ENCODE data around the gene TXNL1.

The TXNL1 gene

GRCh38 chr18:56568986-56569385, 69.4 kb downstream of the TXNL1 start:
- DNase-seq (ENCODE audit: low read depth), result no peak

- DNase-seq (ENCODE audit: low read depth), result no peak
Measured at GRCh38 chr18:56565551-56566345, 72.6 kb downstream of the TXNL1 start.

DNA sequence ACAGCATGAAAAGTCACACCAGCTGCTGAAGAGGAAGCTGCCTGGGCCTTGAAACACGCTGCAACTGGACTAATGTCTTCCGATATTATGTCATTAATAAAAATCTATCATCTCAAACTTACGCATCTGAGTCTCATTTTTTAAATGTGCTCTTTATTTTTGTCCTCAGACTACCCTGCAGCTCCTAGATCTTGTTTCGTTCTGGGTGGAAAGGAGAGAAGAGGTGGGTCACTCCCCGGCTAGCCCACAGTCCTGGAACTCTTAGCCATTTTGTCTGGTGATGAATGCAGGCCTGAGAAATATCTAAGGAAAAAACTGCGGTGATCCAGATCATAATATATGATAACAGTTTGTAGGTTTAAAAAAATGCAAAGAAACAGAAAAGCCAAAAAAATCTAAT, 73.3 kb downstream of the TXNL1 start:
- no peak for DNase-seq (ENCODE audit: low read depth)

DNA sequence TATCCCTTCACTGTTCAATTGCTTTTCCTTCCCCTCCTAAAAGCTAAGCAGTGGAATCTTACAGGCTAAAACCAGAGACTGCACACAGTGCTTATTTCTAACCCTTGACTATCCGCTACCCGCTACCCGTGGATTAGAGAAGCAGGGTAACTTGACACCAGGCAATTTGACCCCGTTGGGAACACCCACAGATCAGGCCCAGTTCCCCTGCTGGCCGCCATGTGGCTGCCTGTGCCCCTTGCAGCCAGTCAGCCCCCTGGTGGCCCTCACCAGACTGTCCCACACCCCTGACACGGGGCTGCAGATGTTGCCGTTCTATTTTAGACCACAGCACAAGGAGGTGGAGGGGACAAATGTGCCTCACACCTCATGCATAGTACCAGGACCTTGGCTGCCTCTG, 74.8 kb downstream of the TXNL1 start:
- DNase-seq (ENCODE audit: low read depth), result no peak

DNA sequence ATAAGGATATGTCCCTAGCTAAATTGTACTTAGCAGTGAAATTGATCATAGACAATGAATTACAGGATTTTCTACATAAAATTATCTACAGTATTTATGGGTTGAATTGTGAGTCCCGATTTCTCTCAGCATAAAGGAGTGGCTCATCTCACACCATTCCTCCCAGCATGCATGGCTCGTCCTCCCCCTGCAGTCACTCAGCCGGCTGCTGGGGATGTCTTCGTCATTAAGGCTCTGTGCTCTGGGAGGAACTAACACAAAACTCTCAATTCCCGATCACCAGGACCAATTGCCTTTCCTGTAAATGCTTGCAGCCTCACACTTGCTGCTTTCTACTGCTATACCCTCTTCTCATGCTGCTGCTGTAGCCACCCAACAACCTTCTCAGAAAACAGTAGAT, 75.9 kb downstream of the TXNL1 start:
- no peak for DNase-seq (ENCODE audit: low read depth)

- no peak for DNase-seq (ENCODE audit: low read depth)
Measured at GRCh38 chr18:56560992-56561391, 77.4 kb downstream of the TXNL1 start.

GRCh38 chr18:56559044-56559443, 79.3 kb downstream of the TXNL1 start:
- DNase-seq (ENCODE audit: low read depth), result no peak

GRCh38 chr18:56556907-56557306, 81.5 kb downstream of the TXNL1 start:
- no peak for DNase-seq (ENCODE audit: low read depth)

- DNase-seq (ENCODE audit: low read depth), result no peak
Measured at GRCh38 chr18:56550121-56550520, 88.3 kb downstream of the TXNL1 start.
